GM23338 (cell line): Measurements from ENCODE around the gene ZNF831. TPM values are rescaled to one million over a fixed set of nuclear protein-coding genes. Genes with fewer than 3 reads are reported as not detected.

Source experiments
- ATAC-seq: fragments of 200-7000 bp; cut with Tn5 transposase; 3 replicates; pipeline ENCODE4 v1.9.1; 2020
- DNase-seq: peaks from one replicate; pipeline ENCODE4 v3.0.0-alpha.2; 2015; ENCODE audit warnings: low spot score
- H2AFZ ChIP-seq: fragments of 200-600 bp; sonication (generic); 2 replicates; pipeline ENCODE4 v1.8.0; 2016; ENCODE audit warnings: antibody characterized with exemption, mild to moderate bottlenecking, moderate library complexity
- H3F3A ChIP-seq: fragments of 200-600 bp; sonication (generic); replicated peaks from 2 replicates; pipeline ENCODE4 v1.8.0; 2017; ENCODE audit warnings: antibody characterized with exemption, mixed run types, low read depth
- H3K27ac ChIP-seq: fragments of 200-600 bp; sonication (generic); 2 replicates; pipeline ENCODE4 v1.6.1; 2016; ENCODE audit warnings: low read depth
- H3K27me3 ChIP-seq: fragments of 200-600 bp; sonication (generic); 2 replicates; pipeline ENCODE4 v1.8.0; 2016; ENCODE audit warnings: mild to moderate bottlenecking, mixed run types, moderate library complexity; ENCODE audit not compliant: insufficient read depth
- H3K36me3 ChIP-seq: fragments of 200-600 bp; sonication (generic); 2 replicates; pipeline ENCODE4 v1.8.0; 2016; ENCODE audit warnings: mild to moderate bottlenecking; ENCODE audit not compliant: insufficient read depth
- H3K4me1 ChIP-seq: fragments of 200-600 bp; sonication (generic); 2 replicates; pipeline ENCODE4 v1.8.0; 2016; ENCODE audit warnings: mild to moderate bottlenecking, moderate library complexity; ENCODE audit not compliant: insufficient read depth
- H3K4me2 ChIP-seq: fragments of 200-600 bp; sonication (generic); 2 replicates; pipeline ENCODE4 v1.7.1; 2017; ENCODE audit warnings: mixed run types
- H3K4me3 ChIP-seq: fragments of 200-600 bp; sonication (generic); 2 replicates; pipeline ENCODE4 v1.6.1; 2016; ENCODE audit warnings: mixed run types
- H3K79me2 ChIP-seq: fragments of 200-600 bp; sonication (generic); replicated peaks from 2 replicates; pipeline ENCODE4 v1.8.0; 2017; ENCODE audit warnings: mild to moderate bottlenecking; ENCODE audit not compliant: insufficient read depth
- H3K9me2 ChIP-seq: fragments of 200-600 bp; sonication (generic); 2 replicates; pipeline ENCODE4 v1.8.0; 2017; ENCODE audit not compliant: insufficient read depth
- H4K20me1 ChIP-seq: fragments of 200-600 bp; sonication (generic); replicated peaks from 2 replicates; pipeline ENCODE4 v1.8.0; 2017; ENCODE audit warnings: mild to moderate bottlenecking; ENCODE audit not compliant: insufficient read depth
- H3K27ac Mint-ChIP-seq: 2 replicates; pipeline ENCODE4 v1.8.0; 2020; ENCODE audit warnings: inconsistent platforms, mild to moderate bottlenecking, moderate library complexity, mixed read lengths
- H3K27me3 Mint-ChIP-seq: 3 replicates; pipeline ENCODE4 v1.8.0; 2022; ENCODE audit warnings: low read depth, mild to moderate bottlenecking, moderate library complexity, mixed read lengths, inconsistent platforms; ENCODE audit not compliant: insufficient read depth, poor library complexity
- H3K36me3 Mint-ChIP-seq: 3 replicates; pipeline ENCODE4 v1.8.0; 2021; ENCODE audit warnings: low read depth, mild to moderate bottlenecking, inconsistent platforms, moderate library complexity, mixed read lengths
- H3K4me1 Mint-ChIP-seq: 3 replicates; pipeline ENCODE4 v1.8.0; 2020; ENCODE audit warnings: mild to moderate bottlenecking, inconsistent platforms, mixed read lengths
- H3K4me3 Mint-ChIP-seq: 3 replicates; pipeline ENCODE4 v1.8.0; 2021; ENCODE audit warnings: moderate library complexity, mild to moderate bottlenecking, inconsistent platforms, mixed read lengths
- H3K9me3 Mint-ChIP-seq: 3 replicates; pipeline ENCODE4 v1.8.0; 2020; ENCODE audit warnings: moderate library complexity, mild to moderate bottlenecking, inconsistent platforms, mixed read lengths
- CREB1 ChIP-seq: fragments of 250-450 bp; sonication (Bioruptor Pico); IDR thresholded peaks from 2 replicates; pipeline ENCODE4 v1.5.0; 2020; ENCODE audit warnings: low read depth, mild to moderate bottlenecking, moderate library complexity
- EZH2 ChIP-seq: fragments of 200-600 bp; sonication (generic); IDR thresholded peaks from one replicate; pipeline ENCODE4 v1.8.0; 2017; ENCODE audit warnings: antibody characterized with exemption, mild to moderate bottlenecking, low read depth; ENCODE audit not compliant: unreplicated experiment
- EZH2phosphoT487 ChIP-seq: fragments of 200-600 bp; sonication (generic); IDR thresholded peaks from one replicate; pipeline ENCODE4 v1.8.1; 2018; ENCODE audit warnings: antibody characterized with exemption; ENCODE audit not compliant: unreplicated experiment
- JUNB ChIP-seq: IDR thresholded peaks from one replicate; pipeline ENCODE4 v1.6.1; 2016; ENCODE audit warnings: antibody characterized with exemption; ENCODE audit not compliant: unreplicated experiment
- NANOG ChIP-seq: IDR thresholded peaks from 2 replicates; pipeline ENCODE4 v1.6.1; 2016; ENCODE audit warnings: antibody characterized with exemption, borderline replicate concordance
- POLR2AphosphoS5 ChIP-seq: IDR thresholded peaks from 2 replicates; pipeline ENCODE4 v1.6.1; 2016; ENCODE audit warnings: antibody characterized with exemption, low read depth
- STAT1 ChIP-seq: IDR thresholded peaks from one replicate; pipeline ENCODE4 v1.6.1; 2016; ENCODE audit warnings: antibody characterized with exemption; ENCODE audit not compliant: unreplicated experiment
- ZNF114 ChIP-seq: fragments of 250-450 bp; sonication (Bioruptor Pico); IDR thresholded peaks from 2 replicates; pipeline ENCODE4 v1.5.0; 2020; ENCODE audit warnings: mild to moderate bottlenecking, moderate library complexity
- ZNF331 ChIP-seq: fragments of 250-450 bp; sonication (Bioruptor Pico); IDR thresholded peaks from 2 replicates; pipeline ENCODE4 v1.5.0; 2020; ENCODE audit warnings: low read depth, mild to moderate bottlenecking, moderate library complexity
- polyA plus RNA-seq: library from polyadenylated mRNA; unstranded; fragments of >200 nt; fragmentation: Nextera tagmentation; extraction: Ambion mirVana; gene quantifications from 2 replicates; pipeline ENCODE4 v1.2.1, GENCODE V29; 2016
- total RNA-seq: library from RNA; depleted of rRNA; stranded (reverse); fragments of >200 nt; shearing (Covaris generic); gene quantifications from 2 replicates; pipeline ENCODE4 v1.2.3, GENCODE V29; 2014
- TF ChIP-seq, protein P1 (sequence below): fragments of 250-450 bp; sonication (Bioruptor Pico); IDR thresholded peaks from 2 replicates; pipeline ENCODE4 v1.5.0; 2020; ENCODE audit warnings: mild to moderate bottlenecking, moderate library complexity
- TF ChIP-seq, protein P2 (sequence below), 2 experiments: fragments of 200-600 bp in 1 of 2; sonication (generic) in 1 of 2; conservative IDR thresholded peaks; 2 replicates each; pipeline versions ENCODE4 v1.5.1 to v1.6.1; 2016 to 2017; ENCODE audit warnings: antibody characterized with exemption in 2 of 2, low read depth in 2 of 2, mild to moderate bottlenecking in 2 of 2, moderate library complexity in 1 of 2
- TF ChIP-seq, protein P3 (sequence below): IDR thresholded peaks from one replicate; pipeline ENCODE4 v1.6.1; 2018; ENCODE audit warnings: antibody characterized with exemption; ENCODE audit not compliant: unreplicated experiment
- TF ChIP-seq, protein P4 (sequence below): IDR thresholded peaks from 2 replicates; pipeline ENCODE4 v1.6.1; 2016; ENCODE audit warnings: antibody characterized with exemption

The ZNF831 gene
- total and polyA plus RNA-seq, 2 experiments from 2014 or later = not detected

DNA sequence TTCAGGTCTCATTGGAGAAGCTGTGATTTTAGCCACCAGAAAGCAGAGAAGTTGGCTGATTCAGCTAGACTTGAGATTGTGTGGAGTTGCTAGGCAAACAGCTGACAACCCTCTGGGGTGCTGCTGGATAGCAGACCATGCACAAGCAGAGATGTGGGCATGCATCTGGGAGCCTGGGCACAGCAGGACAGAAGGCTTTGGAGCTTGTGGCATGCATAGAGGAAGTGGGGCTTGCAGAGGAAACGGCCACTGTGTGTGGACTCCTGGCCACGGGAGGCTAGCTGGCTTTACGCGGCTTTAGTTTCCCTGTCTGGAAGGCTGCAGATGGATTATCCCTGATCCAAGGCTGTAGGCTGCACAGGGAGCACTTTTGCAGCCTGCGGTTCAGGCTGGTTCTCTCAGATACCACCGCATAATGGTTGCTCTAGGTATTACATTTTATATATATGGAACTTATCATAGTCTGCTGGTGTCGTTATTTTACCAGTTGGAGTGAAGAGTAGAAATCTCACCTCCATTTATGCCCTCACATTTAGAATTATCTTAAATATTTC lies 10.4 kb downstream of the ZNF831 start:
- DNase-seq (no peak), ATAC-seq (peak; percentile 27; the same call in 2 of the 3 replicates)
- Mint-ChIP-seq H3K27me3 (no peaks in the 10 kb centered on the region), H3K36me3 (no peaks in the 10 kb centered on the region), H3K4me1 (no peaks in the 10 kb centered on the region; the same call in 2 of the 3 replicates), H3K9me3 (peaks cover 3% of the 10 kb centered on the region; the same call in 2 of the 3 replicates), H3K27ac (no peak overlapping the region), H3K4me3 (no peak overlapping the region)
- no peaks in the 10 kb centered on the region for H3K9me2 ChIP-seq
- H3K36me3 ChIP-seq = no peaks in the 10 kb centered on the region
- H2AFZ ChIP-seq = no peak overlapping the region
- no peaks in the 10 kb centered on the region for H3F3A ChIP-seq
- no peaks in the 10 kb centered on the region for H3K79me2 ChIP-seq
- H3K4me1 ChIP-seq = no peaks in the 10 kb centered on the region
- H3K4me2 ChIP-seq = no peak overlapping the region
- no peak overlapping the region for H3K27ac ChIP-seq
- no peaks in the 10 kb centered on the region for H4K20me1 ChIP-seq
- TF ChIP-seq EZH2 = no peak
- TF ChIP-seq STAT1 = no peak
- no peak for TF ChIP-seq ZNF114
- TF ChIP-seq EZH2phosphoT487 = no peak
- TF ChIP-seq, protein P1, sequence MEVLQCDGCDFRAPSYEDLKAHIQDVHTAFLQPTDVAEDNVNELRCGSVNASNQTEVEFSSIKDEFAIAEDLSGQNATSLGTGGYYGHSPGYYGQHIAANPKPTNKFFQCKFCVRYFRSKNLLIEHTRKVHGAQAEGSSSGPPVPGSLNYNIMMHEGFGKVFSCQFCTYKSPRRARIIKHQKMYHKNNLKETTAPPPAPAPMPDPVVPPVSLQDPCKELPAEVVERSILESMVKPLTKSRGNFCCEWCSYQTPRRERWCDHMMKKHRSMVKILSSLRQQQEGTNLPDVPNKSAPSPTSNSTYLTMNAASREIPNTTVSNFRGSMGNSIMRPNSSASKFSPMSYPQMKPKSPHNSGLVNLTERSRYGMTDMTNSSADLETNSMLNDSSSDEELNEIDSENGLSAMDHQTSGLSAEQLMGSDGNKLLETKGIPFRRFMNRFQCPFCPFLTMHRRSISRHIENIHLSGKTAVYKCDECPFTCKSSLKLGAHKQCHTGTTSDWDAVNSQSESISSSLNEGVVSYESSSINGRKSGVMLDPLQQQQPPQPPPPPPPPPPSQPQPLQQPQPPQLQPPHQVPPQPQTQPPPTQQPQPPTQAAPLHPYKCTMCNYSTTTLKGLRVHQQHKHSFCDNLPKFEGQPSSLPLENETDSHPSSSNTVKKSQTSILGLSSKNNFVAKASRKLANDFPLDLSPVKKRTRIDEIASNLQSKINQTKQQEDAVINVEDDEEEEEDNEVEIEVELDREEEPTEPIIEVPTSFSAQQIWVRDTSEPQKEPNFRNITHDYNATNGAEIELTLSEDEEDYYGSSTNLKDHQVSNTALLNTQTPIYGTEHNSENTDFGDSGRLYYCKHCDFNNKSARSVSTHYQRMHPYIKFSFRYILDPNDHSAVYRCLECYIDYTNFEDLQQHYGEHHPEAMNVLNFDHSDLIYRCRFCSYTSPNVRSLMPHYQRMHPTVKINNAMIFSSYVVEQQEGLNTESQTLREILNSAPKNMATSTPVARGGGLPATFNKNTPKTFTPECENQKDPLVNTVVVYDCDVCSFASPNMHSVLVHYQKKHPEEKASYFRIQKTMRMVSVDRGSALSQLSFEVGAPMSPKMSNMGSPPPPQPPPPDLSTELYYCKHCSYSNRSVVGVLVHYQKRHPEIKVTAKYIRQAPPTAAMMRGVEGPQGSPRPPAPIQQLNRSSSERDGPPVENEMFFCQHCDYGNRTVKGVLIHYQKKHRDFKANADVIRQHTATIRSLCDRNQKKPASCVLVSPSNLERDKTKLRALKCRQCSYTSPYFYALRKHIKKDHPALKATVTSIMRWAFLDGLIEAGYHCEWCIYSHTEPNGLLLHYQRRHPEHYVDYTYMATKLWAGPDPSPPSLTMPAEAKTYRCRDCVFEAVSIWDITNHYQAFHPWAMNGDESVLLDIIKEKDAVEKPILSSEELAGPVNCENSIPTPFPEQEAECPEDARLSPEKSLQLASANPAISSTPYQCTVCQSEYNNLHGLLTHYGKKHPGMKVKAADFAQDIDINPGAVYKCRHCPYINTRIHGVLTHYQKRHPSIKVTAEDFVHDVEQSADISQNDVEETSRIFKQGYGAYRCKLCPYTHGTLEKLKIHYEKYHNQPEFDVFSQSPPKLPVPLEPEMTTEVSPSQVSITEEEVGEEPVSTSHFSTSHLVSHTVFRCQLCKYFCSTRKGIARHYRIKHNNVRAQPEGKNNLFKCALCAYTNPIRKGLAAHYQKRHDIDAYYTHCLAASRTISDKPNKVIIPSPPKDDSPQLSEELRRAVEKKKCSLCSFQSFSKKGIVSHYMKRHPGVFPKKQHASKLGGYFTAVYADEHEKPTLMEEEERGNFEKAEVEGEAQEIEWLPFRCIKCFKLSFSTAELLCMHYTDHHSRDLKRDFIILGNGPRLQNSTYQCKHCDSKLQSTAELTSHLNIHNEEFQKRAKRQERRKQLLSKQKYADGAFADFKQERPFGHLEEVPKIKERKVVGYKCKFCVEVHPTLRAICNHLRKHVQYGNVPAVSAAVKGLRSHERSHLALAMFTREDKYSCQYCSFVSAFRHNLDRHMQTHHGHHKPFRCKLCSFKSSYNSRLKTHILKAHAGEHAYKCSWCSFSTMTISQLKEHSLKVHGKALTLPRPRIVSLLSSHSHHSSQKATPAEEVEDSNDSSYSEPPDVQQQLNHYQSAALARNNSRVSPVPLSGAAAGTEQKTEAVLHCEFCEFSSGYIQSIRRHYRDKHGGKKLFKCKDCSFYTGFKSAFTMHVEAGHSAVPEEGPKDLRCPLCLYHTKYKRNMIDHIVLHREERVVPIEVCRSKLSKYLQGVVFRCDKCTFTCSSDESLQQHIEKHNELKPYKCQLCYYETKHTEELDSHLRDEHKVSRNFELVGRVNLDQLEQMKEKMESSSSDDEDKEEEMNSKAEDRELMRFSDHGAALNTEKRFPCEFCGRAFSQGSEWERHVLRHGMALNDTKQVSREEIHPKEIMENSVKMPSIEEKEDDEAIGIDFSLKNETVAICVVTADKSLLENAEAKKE (CRISPR knock-in tag) = no peak
- TF ChIP-seq JUNB = no peak
- TF ChIP-seq, protein P2, sequence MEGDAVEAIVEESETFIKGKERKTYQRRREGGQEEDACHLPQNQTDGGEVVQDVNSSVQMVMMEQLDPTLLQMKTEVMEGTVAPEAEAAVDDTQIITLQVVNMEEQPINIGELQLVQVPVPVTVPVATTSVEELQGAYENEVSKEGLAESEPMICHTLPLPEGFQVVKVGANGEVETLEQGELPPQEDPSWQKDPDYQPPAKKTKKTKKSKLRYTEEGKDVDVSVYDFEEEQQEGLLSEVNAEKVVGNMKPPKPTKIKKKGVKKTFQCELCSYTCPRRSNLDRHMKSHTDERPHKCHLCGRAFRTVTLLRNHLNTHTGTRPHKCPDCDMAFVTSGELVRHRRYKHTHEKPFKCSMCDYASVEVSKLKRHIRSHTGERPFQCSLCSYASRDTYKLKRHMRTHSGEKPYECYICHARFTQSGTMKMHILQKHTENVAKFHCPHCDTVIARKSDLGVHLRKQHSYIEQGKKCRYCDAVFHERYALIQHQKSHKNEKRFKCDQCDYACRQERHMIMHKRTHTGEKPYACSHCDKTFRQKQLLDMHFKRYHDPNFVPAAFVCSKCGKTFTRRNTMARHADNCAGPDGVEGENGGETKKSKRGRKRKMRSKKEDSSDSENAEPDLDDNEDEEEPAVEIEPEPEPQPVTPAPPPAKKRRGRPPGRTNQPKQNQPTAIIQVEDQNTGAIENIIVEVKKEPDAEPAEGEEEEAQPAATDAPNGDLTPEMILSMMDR (conservative IDR thresholded peaks at IDR 0.05; ENCODE audit: low read depth in 2 of 2) = no peak
- TF ChIP-seq ZNF331 (CRISPR knock-in tag) = no peak
- no peak for TF ChIP-seq NANOG
- TF ChIP-seq POLR2AphosphoS5 = no peak
- TF ChIP-seq, protein P3, sequence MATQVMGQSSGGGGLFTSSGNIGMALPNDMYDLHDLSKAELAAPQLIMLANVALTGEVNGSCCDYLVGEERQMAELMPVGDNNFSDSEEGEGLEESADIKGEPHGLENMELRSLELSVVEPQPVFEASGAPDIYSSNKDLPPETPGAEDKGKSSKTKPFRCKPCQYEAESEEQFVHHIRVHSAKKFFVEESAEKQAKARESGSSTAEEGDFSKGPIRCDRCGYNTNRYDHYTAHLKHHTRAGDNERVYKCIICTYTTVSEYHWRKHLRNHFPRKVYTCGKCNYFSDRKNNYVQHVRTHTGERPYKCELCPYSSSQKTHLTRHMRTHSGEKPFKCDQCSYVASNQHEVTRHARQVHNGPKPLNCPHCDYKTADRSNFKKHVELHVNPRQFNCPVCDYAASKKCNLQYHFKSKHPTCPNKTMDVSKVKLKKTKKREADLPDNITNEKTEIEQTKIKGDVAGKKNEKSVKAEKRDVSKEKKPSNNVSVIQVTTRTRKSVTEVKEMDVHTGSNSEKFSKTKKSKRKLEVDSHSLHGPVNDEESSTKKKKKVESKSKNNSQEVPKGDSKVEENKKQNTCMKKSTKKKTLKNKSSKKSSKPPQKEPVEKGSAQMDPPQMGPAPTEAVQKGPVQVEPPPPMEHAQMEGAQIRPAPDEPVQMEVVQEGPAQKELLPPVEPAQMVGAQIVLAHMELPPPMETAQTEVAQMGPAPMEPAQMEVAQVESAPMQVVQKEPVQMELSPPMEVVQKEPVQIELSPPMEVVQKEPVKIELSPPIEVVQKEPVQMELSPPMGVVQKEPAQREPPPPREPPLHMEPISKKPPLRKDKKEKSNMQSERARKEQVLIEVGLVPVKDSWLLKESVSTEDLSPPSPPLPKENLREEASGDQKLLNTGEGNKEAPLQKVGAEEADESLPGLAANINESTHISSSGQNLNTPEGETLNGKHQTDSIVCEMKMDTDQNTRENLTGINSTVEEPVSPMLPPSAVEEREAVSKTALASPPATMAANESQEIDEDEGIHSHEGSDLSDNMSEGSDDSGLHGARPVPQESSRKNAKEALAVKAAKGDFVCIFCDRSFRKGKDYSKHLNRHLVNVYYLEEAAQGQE = no peak
- TF ChIP-seq, protein P4, sequence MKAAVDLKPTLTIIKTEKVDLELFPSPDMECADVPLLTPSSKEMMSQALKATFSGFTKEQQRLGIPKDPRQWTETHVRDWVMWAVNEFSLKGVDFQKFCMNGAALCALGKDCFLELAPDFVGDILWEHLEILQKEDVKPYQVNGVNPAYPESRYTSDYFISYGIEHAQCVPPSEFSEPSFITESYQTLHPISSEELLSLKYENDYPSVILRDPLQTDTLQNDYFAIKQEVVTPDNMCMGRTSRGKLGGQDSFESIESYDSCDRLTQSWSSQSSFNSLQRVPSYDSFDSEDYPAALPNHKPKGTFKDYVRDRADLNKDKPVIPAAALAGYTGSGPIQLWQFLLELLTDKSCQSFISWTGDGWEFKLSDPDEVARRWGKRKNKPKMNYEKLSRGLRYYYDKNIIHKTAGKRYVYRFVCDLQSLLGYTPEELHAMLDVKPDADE = no peak
- no peak for TF ChIP-seq CREB1
- no peaks in the 10 kb centered on the region for H3K27me3 ChIP-seq
- no peak overlapping the region for H3K4me3 ChIP-seq
